Activated CD8-positive, alpha-beta memory T cell treated with anti-CD3 and anti-CD28 coated beads for 4 hours (primary cell): ENCODE measurements around the gene CTCFL.
"Not testable (repeated sequence)": the region's sequence is repeated elsewhere in the genome, so short reads cannot be mapped to it uniquely, and the experiment has no call there.

ENCODE experiments used
- DNase-seq, 2 donors: peaks; one replicate each; pipeline ENCODE4 v3.0.0-alpha.2; 2020; ENCODE audit warnings: low read depth in 2 of 2

CTCFL gene

GRCh38 chr20:57536120-57536708 is 11.3 kb upstream of the CTCFL start:
- no peak for DNase-seq

- no peak for DNase-seq
Observed at GRCh38 chr20:57535297-57535696, 10.4 kb upstream of the CTCFL start.

GRCh38 chr20:57532104-57532503 is 7.2 kb upstream of the CTCFL start:
- no peak for DNase-seq

- DNase-seq = no peak
Observed at GRCh38 chr20:57530327-57530981, 5.5 kb upstream of the CTCFL start.

- DNase-seq = no peak
Observed at GRCh38 chr20:57529810-57530209, 4.9 kb upstream of the CTCFL start.

- DNase-seq = no peak
Observed at GRCh38 chr20:57529160-57529585, 4.2 kb upstream of the CTCFL start.

GRCh38 chr20:57528148-57528547 is 3.2 kb upstream of the CTCFL start:
- no peak for DNase-seq

- DNase-seq = no peak
Observed at GRCh38 chr20:57527728-57528127, 2.8 kb upstream of the CTCFL start.

DNA sequence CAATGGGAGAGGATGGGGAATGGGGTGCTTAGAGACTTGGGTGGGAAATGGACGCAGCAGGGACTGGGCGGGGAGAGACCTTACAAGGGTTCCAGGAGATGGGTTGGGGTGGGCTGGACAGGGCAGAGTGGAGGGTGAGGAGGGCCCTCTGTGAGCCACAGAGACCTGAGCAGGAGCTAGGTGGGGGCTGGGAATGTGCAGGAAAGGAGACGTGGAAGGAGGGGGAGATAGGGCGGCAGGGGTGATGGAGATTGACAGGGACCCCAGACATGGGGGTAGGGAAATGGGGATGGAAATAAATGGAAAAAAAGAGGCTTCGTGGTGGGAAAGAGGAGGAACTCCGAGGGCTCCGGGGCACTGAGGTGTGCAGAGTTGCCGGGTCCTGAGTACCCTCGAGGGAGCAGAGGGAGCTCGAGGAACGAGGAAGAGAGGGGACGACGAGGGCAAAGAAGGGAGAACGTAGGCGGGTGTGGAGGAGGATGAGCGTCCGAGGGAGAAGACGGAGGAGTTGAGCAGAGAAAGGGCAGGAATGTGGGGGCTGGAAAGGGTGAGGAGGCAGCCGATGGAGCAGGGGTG is 2.0 kb upstream of the CTCFL start:
- no peak for DNase-seq

DNA sequence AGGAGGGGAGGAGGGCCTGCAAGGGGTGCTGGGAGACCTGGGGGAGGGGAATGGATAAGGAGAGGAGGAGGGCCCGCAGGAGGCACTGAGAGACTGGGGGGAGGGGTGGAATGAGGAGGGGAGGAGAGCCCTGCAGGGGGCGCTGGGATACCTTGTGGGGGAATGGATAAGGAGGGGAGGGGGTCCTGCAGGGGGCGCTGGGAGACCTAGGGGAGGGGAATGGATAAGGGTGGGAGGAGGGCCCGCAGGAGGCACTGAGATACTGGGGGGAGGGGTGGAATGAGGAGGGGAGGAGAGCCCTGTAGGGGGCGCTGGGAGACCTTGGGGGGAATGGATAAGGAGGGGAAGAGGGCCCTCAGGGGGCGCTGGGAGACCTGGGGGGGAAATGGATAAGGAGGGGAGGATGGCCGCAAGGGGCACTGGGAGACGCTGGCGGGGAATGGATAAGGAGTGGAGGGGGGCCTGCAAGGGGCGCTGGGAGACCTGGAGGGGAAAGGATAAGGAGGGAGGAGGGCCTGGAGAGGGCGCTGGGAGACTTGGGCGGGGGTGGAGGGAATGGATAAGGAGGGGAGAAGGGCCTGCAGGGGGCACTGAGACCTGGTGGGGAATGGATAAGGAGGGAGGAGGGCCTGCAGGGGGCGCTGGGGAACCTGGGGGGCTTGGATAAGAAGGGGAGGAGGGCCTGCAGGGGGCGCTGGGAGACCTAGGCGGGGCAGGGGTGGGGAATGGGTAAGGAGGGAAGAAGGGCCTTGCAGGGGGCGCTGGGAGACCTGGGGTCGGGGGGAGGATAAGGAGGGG is 1.3 kb upstream of the CTCFL start:
- DNase-seq = no peak

- no peak for DNase-seq
Observed at GRCh38 chr20:57525328-57526086, 567 bp upstream of the CTCFL start.

DNA sequence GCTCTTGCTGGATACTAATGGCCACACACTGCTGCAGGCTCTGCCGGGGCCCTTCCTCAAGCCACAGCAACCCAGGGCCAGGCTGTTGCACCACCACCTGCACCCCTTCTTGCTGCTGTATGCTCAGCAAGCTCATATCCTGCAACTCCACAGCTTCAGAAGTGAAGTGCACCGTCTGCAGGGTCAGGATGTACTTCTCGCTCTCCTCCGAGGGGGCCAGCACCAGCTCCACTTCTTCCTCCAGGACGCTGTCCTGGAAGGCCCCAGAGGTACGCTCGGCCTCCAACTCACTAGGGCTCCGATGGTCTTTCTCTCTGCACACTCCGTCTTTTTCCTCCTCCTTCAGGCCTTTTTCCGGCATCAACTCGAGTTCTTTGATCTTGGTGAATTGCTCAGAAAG is 1.2 kb downstream of the CTCFL start:
- no peak for DNase-seq

- no peak for DNase-seq
Observed at GRCh38 chr20:57522380-57523140, 2.4 kb downstream of the CTCFL start.

DNA sequence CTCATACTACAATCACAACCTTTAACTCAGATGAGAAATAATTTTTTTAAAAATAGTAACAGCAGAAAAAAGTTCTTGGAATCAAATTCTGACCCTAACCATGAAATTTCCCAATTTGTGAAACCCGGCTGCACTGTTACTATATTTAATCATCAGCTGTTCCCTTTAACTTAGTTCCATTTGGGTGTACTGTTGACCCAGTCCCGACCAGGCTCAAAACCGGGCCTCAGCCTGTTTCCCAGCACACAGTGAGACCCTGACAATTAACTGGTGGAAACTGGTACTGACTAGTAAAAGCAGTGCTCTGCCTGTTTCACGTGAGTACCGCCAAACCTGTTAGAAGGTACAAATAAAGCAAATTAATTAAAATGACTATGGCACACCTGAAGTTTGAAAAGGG is 7.0 kb downstream of the CTCFL start:
- DNase-seq = no peak

DNA sequence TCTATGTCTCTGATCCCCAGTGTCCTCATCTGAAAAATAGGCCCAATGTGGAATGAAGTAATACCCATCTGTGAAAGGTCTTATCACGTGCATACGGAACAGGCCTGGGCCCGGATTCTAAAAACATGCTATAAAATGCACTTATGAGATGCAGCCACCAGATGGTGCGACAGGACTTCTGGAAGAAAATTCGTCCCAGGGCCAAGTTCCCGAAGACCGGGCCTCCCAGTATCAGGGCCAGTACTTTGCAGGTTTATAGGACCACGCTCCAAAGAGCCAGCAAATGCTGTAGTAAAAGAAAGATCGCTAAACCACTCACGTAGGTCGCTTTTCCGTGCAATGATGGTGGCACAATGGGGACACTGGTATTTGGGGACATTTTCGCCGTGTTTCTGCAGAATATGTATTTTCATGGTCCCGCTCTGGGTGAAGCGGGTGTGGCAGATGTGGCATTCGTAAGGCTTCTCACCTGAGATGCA is 10.6 kb downstream of the CTCFL start:
- DNase-seq = no peak

DNA sequence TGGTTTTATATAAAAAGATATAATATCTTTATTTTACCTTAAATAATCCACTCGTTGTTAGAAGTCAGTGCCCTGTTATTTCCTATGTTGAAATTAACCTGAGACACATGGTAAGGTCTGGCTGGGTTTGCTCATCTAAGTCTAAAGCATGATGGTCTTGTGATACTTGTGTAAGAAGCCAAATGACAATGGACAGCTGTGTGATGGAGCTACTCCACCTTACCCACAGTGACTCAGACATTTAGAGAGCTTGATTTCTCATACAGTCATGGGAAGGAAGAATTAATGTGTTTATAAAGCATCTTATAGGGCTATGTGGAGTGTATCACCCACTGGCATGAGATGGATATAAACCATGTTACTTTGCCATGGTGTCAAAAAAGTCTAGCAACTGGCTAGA is 11.7 kb downstream of the CTCFL start:
- DNase-seq = no peak

GRCh38 chr20:57512432-57512831 is 12.5 kb downstream of the CTCFL start:
- DNase-seq = no peak

GRCh38 chr20:57511709-57512108 is 13.2 kb downstream of the CTCFL start:
- not testable (repeated sequence) for DNase-seq

GRCh38 chr20:57509665-57510237 is 15.2 kb downstream of the CTCFL start:
- DNase-seq = no peak

DNA sequence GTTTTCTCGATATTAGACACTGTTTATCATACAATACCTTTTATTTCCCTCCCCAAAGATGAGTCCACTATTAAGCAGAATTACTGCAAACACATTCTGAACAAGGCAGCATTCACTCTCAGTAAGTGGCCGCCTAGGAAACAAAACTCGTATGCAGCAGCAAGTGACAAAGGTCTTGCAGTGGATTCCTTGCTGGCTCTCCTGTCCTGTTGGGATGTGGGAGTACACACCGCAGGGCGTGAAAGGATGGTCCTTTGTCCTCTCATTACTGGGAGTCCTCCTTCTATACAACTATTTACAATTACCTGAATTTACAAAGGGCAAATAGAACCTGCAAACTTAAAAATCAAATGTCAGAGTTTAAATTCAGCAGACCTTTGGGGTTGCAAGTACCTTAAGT is 16.1 kb downstream of the CTCFL start:
- DNase-seq = no peak

DNA sequence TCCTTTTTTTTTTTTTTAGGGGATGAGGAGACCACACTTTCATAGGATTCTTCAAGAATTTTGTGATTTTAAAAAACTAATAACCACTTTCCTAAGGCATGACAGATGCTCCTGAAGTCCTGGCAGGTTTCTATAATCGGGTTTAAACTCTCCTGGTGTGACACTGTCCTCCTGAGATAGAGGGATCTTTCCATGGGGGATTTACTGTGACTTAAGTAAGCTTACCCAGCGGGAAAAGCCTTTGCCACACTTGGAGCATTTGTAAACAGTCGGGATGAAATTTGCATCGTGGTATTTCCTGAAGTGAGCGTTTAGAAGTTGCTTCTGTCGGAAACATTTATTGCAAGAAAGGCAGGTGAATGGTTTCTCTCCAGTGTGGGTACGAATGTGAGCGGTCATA is 16.6 kb downstream of the CTCFL start:
- no peak for DNase-seq
